Measurements from ENCODE around the gene OR2S2. TPM values are rescaled to one million over a fixed set of nuclear protein-coding genes. Genes with fewer than 3 reads are reported as not detected.
A peak's percentile ranks its signal among the peaks of the same experiment; 100 is the strongest.

Gene OR2S2
- total and polyA plus RNA-seq, 7 donors = not detected

- TF ChIP-seq EP300 (IDR thresholded peaks at IDR 0.05) = no peak
- no peak for TF ChIP-seq POLR2AphosphoS5 (IDR thresholded peaks at IDR 0.05)
- no peak for TF ChIP-seq CTCF (IDR thresholded peaks at IDR 0.05)
- TF ChIP-seq POLR2A (IDR thresholded peaks at IDR 0.05) = no peak
- 63 to 72% methylated on average over 6 of the region's 6 CpGs for WGBS, 2 donors
- no peak overlapping the region for H3K27ac ChIP-seq
- peaks cover 0 to 13% (median 6%) of the 10 kb centered on the region in 4 donors for H3K4me1 ChIP-seq
- intact Hi-C loops (cut with DNase I) = no loop called here
- no peak for DNase-seq
- no peaks in the 10 kb centered on the region for H3K9me3 ChIP-seq
- no peaks in the 10 kb centered on the region for H3K36me3 ChIP-seq
- H3K4me3 ChIP-seq = no peak overlapping the region
- H3K27me3 ChIP-seq = no peaks in the 10 kb centered on the region
Observed at GRCh38 chr9:35965011-35965410, 7.1 kb upstream of the OR2S2 start.

GRCh38 chr9:35962126-35962906 is 4.4 kb upstream of the OR2S2 start:
- intact Hi-C loops (cut with DNase I) = no loop called here

GRCh38 chr9:35960039-35960655 is 2.2 kb upstream of the OR2S2 start:
- 8 to 53% methylated on average over 3 of the region's 3 CpGs for WGBS, 2 donors

More at GRCh38 chr9:35962126-35962906, 4.4 kb upstream of the OR2S2 start:
- H3K4me3 ChIP-seq = peak overlapping the region in 3 of 4 donors; percentile 14 to 36 (median 28)
- H3K27me3 ChIP-seq = no peaks in the 10 kb centered on the region
- 73 to 74% methylated on average over 23 of the region's 23 CpGs for WGBS, 2 donors
- H3K27ac ChIP-seq = peak overlapping the region in 3 of 4 donors; percentile 64 to 79 (median 74)
- no peaks in the 10 kb centered on the region for H3K36me3 ChIP-seq
- H3K9me3 ChIP-seq = no peaks in the 10 kb centered on the region
- peak; percentile 76 for DNase-seq
- peaks cover 0 to 13% (median 6%) of the 10 kb centered on the region in 4 donors for H3K4me1 ChIP-seq
- TF ChIP-seq CTCF (IDR thresholded peaks at IDR 0.05) (no peak), POLR2A (IDR thresholded peaks at IDR 0.05) (no peak), EP300 (IDR thresholded peaks at IDR 0.05) (no peak), POLR2AphosphoS5 (IDR thresholded peaks at IDR 0.05) (no peak)

GRCh38 chr9:35956651-35957050 is 1.3 kb downstream of the OR2S2 start:
- no peak for DNase-seq
- no peak overlapping the region for H3K4me3 ChIP-seq
- H3K4me1 ChIP-seq = no peaks in the 10 kb centered on the region
- H3K36me3 ChIP-seq = no peaks in the 10 kb centered on the region
- intact Hi-C loops (cut with DNase I) = loop anchor here (5.0 kb wide), 1 partner anchor 66 kb away; no protein-coding TSS in a partner anchor
- no peak overlapping the region for H3K27ac ChIP-seq
- TF ChIP-seq POLR2A (IDR thresholded peaks at IDR 0.05) (no peak), CTCF (IDR thresholded peaks at IDR 0.05) (no peak), EP300 (IDR thresholded peaks at IDR 0.05) (no peak), POLR2AphosphoS5 (IDR thresholded peaks at IDR 0.05) (no peak)
- WGBS, 2 donors = 88 to 92% methylated on average over 5 of the region's 5 CpGs
- H3K27me3 ChIP-seq = peaks cover 0 to 4% (median 0%) of the 10 kb centered on the region in 3 donors
- H3K9me3 ChIP-seq = no peaks in the 10 kb centered on the region

More at GRCh38 chr9:35960039-35960655, 2.2 kb upstream of the OR2S2 start:
- H3K9me3 ChIP-seq = no peaks in the 10 kb centered on the region
- no peak for DNase-seq
- TF ChIP-seq POLR2AphosphoS5 (IDR thresholded peaks at IDR 0.05) (no peak), EP300 (IDR thresholded peaks at IDR 0.05) (no peak), POLR2A (IDR thresholded peaks at IDR 0.05) (no peak), CTCF (IDR thresholded peaks at IDR 0.05) (no peak)
- no peaks in the 10 kb centered on the region for H3K36me3 ChIP-seq
- H3K27ac ChIP-seq = no peak overlapping the region
- intact Hi-C loops (cut with DNase I) = no loop called here
- peaks cover 0 to 13% (median 6%) of the 10 kb centered on the region in 4 donors for H3K4me1 ChIP-seq
- no peak overlapping the region for H3K4me3 ChIP-seq
- H3K27me3 ChIP-seq = no peaks in the 10 kb centered on the region
